Measurements from ENCODE around the gene MAMSTR.

GRCh38 chr19:48672994-48673393 is 46.5 kb downstream of the MAMSTR start, which contains the start of gene NTN5:
- no peak for TF ChIP-seq NFRKB (IDR thresholded peaks at IDR 0.05)
- TF ChIP-seq ELF4 (IDR thresholded peaks at IDR 0.05): no peak
- TF ChIP-seq SP1 (IDR thresholded peaks at IDR 0.05): no peak
- no peak for TF ChIP-seq ZNF384 (IDR thresholded peaks at IDR 0.05)
- no peak for TF ChIP-seq SUZ12 (IDR thresholded peaks at IDR 0.05)
- no peak for TF ChIP-seq TARDBP (IDR thresholded peaks at IDR 0.05)
- no peak for TF ChIP-seq ARNT (IDR thresholded peaks at IDR 0.05)

Measured in HEK293T (cell line).